HPDE6-E6E7 (cell line): Measurements from ENCODE around the gene KDF1.

Experiments
- DNase-seq: peaks from one replicate; pipeline ENCODE4 v3.0.0; 2011; ENCODE audit warnings: missing footprints; ENCODE audit errors: extremely low spot score

The KDF1 gene

DNA sequence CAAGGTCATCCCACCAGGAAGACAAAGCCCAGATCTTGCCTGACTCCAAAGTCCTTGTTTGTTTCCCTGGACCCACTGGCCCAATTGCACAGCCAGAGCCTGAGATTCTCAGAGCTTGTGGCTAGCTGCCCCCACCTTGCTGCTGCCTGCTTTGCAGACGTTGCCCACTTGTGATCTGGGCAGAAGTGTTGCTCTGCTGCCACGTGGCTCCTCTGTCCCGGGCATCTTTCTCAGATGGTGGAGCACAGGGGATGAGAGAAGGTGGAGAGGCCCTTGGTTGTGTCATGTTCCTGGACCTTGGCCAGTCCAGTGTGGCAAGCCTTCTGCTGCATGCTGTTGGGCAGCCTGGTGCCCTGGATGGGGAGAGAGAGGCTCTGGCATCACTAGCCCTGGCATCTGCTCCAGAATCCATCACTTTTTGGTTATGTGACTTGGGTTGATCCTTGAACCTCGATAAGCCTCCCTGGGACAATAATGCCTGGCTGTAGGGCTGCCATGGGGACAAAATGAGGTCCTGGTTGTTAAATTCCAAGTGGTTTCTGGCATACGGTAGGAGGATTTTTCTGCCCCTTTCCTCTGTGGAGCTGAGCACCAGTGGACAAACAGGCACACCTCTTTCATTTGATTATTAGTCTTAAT lies 44.9 kb downstream of the KDF1 start:
- DNase-seq, result no peak

DNA sequence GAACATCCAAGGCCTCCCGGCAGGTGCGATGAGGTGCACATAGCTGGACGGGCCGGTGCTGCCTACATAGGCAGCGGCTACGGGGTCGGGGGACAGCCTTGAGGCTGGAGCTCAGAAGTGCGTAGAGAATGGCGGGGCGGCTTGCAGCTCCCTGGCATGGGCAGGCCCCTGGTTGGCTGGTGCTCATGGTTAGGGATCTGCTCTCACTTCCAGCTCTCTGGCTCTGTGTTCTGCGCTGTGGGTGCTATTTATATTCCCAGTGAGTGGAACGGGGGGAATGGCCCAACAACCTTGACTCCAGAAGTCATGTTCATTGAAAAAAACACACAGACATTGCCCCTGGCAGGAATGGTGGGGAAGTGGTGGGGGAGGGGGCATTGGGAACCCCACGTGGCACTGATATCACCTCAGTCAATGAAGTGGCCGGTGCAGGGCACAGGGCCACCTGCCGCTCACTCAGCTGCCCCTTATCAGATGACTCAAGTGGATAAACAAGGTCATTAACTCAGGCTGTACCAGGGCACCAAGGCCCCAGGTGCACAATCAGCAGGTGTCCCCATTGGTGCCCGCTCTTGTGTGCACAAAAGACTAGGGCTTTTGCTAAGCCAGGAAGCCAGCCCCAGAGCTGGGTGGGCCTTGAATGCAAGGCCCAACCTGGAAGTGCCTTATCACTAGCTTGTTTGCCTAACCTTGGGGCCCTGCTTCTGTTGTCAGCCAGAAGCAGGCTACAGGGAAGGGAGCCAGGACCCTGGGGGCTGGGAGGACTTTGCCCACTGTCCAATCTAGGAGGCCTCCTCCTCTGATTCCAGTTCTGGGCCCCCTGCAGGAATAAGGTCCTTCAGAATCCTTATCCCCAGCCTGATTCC lies 46.3 kb downstream of the KDF1 start, which contains the start of gene NR0B2:
Gene NR0B2 (minus strand): TSS at position 222 of the 866 bp plus-strand sequence. CDS start 35 bp downstream, at position 187.
- DNase-seq, result no peak

DNA sequence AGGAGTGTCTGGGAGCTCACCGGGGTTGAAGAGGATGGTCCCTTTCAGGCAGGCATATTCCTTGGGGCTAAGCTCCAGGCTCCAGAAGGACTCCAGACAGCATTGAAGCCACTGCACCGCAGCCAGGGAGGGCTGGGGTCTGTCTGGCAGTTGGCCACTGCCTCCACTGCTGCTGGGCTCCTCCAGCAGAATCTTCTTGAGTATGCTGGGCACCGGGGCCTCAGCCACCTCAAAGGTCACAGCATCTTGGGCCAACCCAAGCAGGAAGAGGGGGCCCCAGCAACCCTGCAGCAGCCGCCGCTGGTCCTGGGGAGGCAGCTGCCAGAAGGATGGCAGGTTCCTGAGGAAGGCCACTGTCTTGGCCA lies 46.9 kb downstream of the KDF1 start:
- DNase-seq, result no peak

GRCh38 chr1:26912147-26912490 lies 48.1 kb downstream of the KDF1 start:
- DNase-seq, result no peak

DNA sequence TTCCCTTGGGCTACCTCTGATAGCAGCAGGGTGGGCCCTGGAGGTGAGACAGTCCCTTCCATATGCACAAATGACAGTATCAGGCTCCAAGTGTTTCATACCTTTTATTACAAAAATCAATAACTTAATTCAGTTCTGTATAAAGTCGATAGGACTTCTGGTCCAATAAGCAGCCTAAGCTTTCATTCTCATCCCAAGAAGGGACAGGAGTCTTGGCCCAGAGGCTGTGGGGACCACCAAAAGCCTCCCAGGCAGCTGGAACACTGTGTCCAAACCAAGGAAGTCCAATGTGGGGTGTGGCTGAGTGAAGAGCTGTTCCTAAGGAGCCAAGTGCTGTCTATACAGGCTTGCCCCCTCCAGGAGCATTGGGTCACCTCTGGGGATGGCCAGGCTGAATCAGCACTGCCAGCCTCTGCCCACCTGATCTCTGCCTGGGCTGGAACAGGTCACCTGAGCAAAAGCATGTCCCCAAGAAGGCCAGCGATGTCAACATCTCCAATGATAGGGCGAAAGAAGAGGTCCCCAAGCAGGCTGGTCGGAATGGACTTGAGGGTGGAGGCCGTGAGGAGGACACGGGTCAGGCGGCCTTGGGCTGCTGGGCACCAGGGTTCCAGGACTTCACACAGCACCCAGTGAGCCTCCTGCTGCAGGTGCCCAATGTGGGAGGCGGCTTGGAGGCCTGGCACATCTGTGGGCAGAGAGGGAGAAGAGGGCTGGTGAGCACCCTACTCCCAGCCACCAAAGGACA lies 48.7 kb downstream of the KDF1 start:
- no peak for DNase-seq

DNA sequence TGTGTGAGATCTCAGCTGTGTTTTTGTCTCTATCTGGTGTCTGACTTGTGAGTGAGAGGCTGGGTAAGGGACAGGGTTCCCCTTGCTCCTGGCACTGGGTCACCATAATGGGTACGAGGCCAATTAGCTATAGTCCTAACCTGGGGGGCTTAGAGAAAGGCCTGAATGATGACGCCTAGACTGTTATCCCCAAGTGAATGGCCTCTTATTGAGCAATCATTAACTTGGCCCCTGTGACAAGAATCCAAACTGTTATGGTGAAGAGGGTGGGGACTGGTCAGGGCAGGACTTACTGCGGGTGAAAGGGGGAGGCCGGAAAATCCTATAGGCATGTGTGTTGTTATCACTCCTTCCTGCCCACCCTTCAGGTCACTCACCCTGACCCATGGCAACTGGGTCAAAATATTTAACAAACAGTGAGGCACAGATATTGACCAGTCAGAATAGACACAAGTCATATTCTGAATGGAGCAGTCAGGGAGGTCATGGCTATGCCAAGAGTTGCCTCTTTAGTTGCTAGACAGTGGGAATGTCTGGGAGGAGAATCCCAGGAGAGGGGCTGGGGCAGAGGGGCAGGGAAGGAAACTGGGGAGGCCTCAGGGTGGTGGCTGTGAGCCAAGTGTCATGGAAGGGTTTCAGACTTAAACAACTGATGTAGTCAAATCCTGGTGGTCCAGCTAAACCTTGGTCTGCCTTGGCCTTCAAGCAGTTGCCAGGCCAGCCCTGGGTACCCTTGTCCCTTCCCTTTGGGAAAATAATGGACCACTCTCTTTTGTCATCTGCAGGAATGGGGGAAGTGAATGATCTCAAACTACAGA lies 49.7 kb downstream of the KDF1 start:
- no peak for DNase-seq

DNA sequence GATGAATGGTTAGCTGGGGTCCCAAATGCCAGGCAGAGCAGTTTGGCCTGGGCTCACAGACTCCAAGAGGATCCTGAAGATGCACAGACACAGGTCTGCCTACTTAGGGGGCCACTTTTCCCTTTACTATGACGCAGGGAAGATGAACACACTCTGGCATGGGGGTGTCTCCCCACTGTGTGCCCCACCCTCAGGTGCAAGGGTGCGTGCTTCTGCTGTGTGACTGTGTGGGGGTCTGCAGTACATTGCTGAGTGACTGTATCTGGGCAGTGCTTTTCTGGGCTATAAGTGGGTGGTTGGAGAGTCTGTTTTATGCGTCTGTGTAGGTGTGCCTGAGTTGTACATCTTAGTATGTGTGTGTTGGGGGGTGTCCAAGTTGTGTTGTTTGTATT lies 50.3 kb downstream of the KDF1 start:
- no peak for DNase-seq

DNA sequence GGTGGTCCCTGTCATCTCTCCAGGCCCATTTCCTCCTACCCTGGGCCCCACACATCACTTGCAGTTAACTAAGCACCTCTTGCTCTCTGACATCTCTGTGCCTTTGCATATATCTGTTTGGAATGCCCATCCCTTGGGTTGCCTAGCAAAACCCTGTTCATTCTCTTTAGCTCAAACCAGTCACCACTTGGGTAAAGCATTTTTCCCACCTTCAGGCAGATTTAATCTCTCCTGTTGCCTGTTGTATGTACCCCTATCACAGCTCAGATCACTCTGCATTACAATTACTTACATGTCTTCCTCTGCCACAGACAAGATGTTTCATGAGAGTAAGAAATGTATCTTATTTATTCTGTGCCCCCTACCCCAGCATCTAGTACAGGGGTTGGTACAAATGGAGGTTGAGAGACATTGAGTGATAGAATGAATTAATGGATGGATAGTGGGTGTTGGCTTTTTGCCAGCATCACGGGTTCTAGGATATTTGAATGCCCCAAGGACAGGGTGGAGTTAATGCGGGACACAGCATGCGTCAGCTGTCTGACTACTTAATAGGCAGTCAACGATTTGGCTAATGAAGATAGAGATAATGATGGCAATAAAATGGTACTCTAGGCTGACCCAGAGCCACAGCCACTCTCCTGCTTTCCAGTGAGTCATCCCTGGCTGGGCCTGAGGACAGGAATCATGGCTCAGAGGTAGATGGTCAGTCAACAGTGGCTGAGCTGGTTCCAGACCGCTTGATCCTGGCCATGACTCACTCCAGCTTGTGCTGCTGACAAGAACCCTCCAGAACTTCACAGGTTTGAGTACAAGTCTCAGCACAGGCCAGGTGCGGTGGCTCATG lies 53.0 kb downstream of the KDF1 start:
- DNase-seq, result peak; percentile 98

DNA sequence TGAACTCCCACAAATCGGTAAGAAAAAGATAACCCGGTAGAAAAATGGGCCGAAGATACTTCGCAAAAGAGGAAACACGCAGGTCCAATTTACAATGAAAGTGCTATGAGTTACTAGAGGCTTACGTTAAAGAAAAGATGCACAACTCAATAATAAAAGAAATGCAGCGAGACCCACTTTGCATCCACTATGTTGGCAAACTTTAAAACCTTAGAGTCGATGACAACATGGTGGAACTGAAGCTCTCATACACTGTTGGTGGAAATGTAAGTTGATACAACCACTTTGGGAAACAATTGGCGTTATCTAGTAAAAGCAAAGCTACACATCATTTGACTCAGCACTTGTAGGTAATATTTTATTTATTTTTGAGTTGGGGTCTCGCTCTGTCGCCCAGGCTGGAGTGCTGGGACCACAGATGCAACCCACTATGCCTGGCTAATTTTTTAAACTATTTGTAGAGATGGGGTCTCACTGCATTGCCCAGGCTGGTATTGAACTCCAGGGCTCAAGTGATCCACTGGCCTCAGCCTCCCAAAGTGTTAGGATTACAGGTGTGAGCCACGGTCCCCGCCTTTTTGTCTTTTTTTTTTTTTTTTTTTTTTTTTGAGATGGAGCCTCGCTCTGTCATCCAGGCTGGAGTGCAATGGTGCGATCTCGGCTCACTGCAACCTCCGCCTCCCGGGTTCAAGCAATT lies 59.3 kb downstream of the KDF1 start:
- no peak for DNase-seq

GRCh38 chr1:26900001-26900814 lies 60.1 kb downstream of the KDF1 start, which contains the start of gene GPATCH3:
GPATCH3 (minus strand) TSS chr1:26900467; CDS start chr1:26900442, 25 bp downstream.
- peak; percentile 85 for DNase-seq
